Measurements from ENCODE around the gene DCTN1. TPM values are rescaled to one million over a fixed set of nuclear protein-coding genes. Genes with fewer than 3 reads are reported as not detected.
A peak's percentile ranks its signal among the peaks of the same experiment; 100 is the strongest.

The DCTN1 gene
- polyA plus RNA-seq, 2 of the 4 experiments (the other 2 are of a cell fraction): 95.1 to 106 TPM

DNA sequence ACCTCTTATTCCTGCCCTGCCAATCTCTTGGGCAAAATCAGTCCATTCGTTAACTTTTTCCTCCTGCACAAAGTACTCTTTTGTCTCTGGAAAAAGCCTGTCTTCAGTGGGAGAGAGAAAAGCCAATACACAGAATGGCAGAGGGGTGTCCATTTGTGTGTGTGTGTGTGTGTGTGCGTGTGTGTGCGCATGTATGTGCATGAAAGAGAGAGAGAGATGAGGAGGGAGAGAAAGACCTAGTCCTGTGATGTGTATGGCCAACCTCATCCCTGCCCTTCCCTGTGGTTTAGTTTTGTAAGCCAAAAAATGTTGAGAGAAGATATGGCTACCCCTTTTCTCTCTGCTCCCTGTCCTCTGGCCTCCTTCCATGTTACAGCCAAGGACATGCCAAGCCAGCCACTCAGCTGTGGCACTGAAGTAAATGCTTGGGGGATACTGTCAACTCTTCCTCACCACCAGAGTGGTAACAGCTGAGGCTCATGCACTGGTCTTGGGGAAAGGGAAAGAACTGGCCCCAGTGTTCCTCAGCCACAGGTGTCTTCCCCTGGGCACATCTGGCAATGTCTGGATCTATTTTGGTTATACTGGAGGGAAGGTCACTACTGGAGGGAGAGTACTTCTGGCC is 47.4 kb downstream of the DCTN1 start:
- POLR2A ChIA-PET: no interaction called here

DNA sequence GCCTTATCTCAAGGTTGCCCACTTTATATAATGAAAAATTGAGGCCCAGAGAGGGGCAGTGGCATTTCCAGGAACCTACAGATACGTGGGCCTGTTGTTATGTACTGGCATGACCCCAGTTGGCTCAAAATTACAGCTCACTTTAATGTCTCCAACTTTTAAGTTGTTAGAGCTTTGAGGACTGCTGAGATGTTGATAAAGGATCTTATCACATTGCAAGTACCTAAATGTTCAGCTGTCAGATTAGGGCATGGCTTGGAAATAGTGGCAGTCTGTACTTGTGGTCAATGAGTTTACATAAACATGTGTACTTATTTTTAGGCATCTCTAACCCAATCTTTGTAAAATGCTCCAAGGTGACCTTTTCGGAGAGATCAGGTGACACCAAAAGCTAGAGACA is 51.5 kb downstream of the DCTN1 start:
- H3K27ac ChIP-seq: no peak overlapping the region
- WGBS (ENCODE audit: missing lambda C conversion rate): 51% methylated on average over 2 of the region's 2 CpGs
- ChIA-PET POLR2A (no interaction called here), CTCF (interaction anchor here (0.8 to 3.4 kb wide), 4 partner anchors 15 to 504 kb away, joined by 3 to 12 read pairs (median 4); no protein-coding TSS in a partner anchor)
- H3K4me2 ChIP-seq: no peak overlapping the region
- FAIRE-seq (no peak), ATAC-seq (no peak), DNase-seq (ENCODE audit: low read depth in 1 of 2, low spot score in 1 of 2) (no peak)
- H3K4me1 ChIP-seq: no peaks in the 10 kb centered on the region
- no peak overlapping the region for H3K4me3 ChIP-seq
- no peak for TF ChIP-seq MAFK (IDR thresholded peaks at IDR 0.05; ENCODE audit: partially characterized antibody)
- TF ChIP-seq BHLHE40 (IDR thresholded peaks at IDR 0.05; ENCODE audit: low read depth, low read length): no peak
- TF ChIP-seq, protein P1, sequence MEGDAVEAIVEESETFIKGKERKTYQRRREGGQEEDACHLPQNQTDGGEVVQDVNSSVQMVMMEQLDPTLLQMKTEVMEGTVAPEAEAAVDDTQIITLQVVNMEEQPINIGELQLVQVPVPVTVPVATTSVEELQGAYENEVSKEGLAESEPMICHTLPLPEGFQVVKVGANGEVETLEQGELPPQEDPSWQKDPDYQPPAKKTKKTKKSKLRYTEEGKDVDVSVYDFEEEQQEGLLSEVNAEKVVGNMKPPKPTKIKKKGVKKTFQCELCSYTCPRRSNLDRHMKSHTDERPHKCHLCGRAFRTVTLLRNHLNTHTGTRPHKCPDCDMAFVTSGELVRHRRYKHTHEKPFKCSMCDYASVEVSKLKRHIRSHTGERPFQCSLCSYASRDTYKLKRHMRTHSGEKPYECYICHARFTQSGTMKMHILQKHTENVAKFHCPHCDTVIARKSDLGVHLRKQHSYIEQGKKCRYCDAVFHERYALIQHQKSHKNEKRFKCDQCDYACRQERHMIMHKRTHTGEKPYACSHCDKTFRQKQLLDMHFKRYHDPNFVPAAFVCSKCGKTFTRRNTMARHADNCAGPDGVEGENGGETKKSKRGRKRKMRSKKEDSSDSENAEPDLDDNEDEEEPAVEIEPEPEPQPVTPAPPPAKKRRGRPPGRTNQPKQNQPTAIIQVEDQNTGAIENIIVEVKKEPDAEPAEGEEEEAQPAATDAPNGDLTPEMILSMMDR (IDR thresholded peaks at IDR 0.05): no peak
- no peak for TF ChIP-seq FOSB (CRISPR knock-in tag; IDR thresholded peaks at IDR 0.05)
- TF ChIP-seq, protein P2, sequence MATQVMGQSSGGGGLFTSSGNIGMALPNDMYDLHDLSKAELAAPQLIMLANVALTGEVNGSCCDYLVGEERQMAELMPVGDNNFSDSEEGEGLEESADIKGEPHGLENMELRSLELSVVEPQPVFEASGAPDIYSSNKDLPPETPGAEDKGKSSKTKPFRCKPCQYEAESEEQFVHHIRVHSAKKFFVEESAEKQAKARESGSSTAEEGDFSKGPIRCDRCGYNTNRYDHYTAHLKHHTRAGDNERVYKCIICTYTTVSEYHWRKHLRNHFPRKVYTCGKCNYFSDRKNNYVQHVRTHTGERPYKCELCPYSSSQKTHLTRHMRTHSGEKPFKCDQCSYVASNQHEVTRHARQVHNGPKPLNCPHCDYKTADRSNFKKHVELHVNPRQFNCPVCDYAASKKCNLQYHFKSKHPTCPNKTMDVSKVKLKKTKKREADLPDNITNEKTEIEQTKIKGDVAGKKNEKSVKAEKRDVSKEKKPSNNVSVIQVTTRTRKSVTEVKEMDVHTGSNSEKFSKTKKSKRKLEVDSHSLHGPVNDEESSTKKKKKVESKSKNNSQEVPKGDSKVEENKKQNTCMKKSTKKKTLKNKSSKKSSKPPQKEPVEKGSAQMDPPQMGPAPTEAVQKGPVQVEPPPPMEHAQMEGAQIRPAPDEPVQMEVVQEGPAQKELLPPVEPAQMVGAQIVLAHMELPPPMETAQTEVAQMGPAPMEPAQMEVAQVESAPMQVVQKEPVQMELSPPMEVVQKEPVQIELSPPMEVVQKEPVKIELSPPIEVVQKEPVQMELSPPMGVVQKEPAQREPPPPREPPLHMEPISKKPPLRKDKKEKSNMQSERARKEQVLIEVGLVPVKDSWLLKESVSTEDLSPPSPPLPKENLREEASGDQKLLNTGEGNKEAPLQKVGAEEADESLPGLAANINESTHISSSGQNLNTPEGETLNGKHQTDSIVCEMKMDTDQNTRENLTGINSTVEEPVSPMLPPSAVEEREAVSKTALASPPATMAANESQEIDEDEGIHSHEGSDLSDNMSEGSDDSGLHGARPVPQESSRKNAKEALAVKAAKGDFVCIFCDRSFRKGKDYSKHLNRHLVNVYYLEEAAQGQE (IDR thresholded peaks at IDR 0.05): no peak
- TF ChIP-seq, protein P3, sequence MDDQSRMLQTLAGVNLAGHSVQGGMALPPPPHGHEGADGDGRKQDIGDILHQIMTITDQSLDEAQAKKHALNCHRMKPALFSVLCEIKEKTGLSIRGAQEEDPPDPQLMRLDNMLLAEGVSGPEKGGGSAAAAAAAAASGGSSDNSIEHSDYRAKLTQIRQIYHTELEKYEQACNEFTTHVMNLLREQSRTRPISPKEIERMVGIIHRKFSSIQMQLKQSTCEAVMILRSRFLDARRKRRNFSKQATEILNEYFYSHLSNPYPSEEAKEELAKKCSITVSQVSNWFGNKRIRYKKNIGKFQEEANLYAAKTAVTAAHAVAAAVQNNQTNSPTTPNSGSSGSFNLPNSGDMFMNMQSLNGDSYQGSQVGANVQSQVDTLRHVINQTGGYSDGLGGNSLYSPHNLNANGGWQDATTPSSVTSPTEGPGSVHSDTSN (IDR thresholded peaks at IDR 0.05): no peak
- TF ChIP-seq HOXA7 (CRISPR knock-in tag; IDR thresholded peaks at IDR 0.05): no peak
- TF ChIP-seq NPAS2 (CRISPR knock-in tag; IDR thresholded peaks at IDR 0.05; ENCODE audit: borderline replicate concordance): no peak
- TF ChIP-seq RFX5 (IDR thresholded peaks at IDR 0.05): no peak
- TF ChIP-seq, protein P4, sequence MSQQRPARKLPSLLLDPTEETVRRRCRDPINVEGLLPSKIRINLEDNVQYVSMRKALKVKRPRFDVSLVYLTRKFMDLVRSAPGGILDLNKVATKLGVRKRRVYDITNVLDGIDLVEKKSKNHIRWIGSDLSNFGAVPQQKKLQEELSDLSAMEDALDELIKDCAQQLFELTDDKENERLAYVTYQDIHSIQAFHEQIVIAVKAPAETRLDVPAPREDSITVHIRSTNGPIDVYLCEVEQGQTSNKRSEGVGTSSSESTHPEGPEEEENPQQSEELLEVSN (IDR thresholded peaks at IDR 0.05; ENCODE audit: borderline replicate concordance, low read depth): no peak
- no peak for TF ChIP-seq NR3C1 (IDR thresholded peaks at IDR 0.05)
- no peak for TF ChIP-seq EHMT2 (IDR thresholded peaks at IDR 0.05; ENCODE audit: low read depth)
- no peak for TF ChIP-seq TP53 (CRISPR knock-in tag; IDR thresholded peaks at IDR 0.05)
- no peak for TF ChIP-seq SREBF2 (IDR thresholded peaks at IDR 0.05)
- TF ChIP-seq, protein P5, sequence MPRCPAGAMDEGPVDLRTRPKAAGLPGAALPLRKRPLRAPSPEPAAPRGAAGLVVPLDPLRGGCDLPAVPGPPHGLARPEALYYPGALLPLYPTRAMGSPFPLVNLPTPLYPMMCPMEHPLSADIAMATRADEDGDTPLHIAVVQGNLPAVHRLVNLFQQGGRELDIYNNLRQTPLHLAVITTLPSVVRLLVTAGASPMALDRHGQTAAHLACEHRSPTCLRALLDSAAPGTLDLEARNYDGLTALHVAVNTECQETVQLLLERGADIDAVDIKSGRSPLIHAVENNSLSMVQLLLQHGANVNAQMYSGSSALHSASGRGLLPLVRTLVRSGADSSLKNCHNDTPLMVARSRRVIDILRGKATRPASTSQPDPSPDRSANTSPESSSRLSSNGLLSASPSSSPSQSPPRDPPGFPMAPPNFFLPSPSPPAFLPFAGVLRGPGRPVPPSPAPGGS (IDR thresholded peaks at IDR 0.05): no peak
- TF ChIP-seq, protein P6, sequence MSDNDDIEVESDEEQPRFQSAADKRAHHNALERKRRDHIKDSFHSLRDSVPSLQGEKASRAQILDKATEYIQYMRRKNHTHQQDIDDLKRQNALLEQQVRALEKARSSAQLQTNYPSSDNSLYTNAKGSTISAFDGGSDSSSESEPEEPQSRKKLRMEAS (IDR thresholded peaks at IDR 0.05): no peak
- no peak for TF ChIP-seq KDM5A (IDR thresholded peaks at IDR 0.05)
- TF ChIP-seq, protein P7, sequence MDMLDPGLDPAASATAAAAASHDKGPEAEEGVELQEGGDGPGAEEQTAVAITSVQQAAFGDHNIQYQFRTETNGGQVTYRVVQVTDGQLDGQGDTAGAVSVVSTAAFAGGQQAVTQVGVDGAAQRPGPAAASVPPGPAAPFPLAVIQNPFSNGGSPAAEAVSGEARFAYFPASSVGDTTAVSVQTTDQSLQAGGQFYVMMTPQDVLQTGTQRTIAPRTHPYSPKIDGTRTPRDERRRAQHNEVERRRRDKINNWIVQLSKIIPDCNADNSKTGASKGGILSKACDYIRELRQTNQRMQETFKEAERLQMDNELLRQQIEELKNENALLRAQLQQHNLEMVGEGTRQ (IDR thresholded peaks at IDR 0.05): no peak
- no peak for TF ChIP-seq RNF2 (IDR thresholded peaks at IDR 0.05; ENCODE audit: borderline replicate concordance, low read depth)
- TF ChIP-seq GATA3 (IDR thresholded peaks at IDR 0.05; ENCODE audit: borderline replicate concordance): no peak
- no peaks in the 10 kb centered on the region for H3K9me3 ChIP-seq

More for the DNA sequence above, 47.4 kb downstream of the DCTN1 start:
- Histone ChIP-seq H3K9me3 (no peaks in the 10 kb centered on the region), H3K27ac (no peak overlapping the region), H3K4me1 (no peaks in the 10 kb centered on the region), H3K4me2 (no peak overlapping the region), H3K4me3 (no peak overlapping the region)
- TF ChIP-seq EP300 (IDR thresholded peaks at IDR 0.05): no peak
- TF ChIP-seq CHD4 (IDR thresholded peaks at IDR 0.05; ENCODE audit: borderline replicate concordance): no peak
- no peak for TF ChIP-seq TP53 (CRISPR knock-in tag; IDR thresholded peaks at IDR 0.05)
- TF ChIP-seq MYC (IDR thresholded peaks at IDR 0.05; ENCODE audit: borderline replicate concordance, low read length): no peak
- no peak for TF ChIP-seq HOXB13 (CRISPR knock-in tag; IDR thresholded peaks at IDR 0.05; ENCODE audit: low read depth)
- TF ChIP-seq POLR2AphosphoS2 (conservative IDR thresholded peaks at IDR 0.05; ENCODE audit: low read length): no peak
- TF ChIP-seq RARB (CRISPR knock-in tag; IDR thresholded peaks at IDR 0.05): no peak
- no peak for TF ChIP-seq RAD21 (conservative IDR thresholded peaks at IDR 0.05 in 1 of 2, IDR thresholded peaks at IDR 0.05 in 1 of 2)
- TF ChIP-seq MAFK (IDR thresholded peaks at IDR 0.05; ENCODE audit: partially characterized antibody): no peak
- TF ChIP-seq JUNB (IDR thresholded peaks at IDR 0.05): no peak
- no peak for TF ChIP-seq ZSCAN20 (CRISPR knock-in tag; IDR thresholded peaks at IDR 0.05)
- TF ChIP-seq, protein P6 (IDR thresholded peaks at IDR 0.05): no peak
- no peak for TF ChIP-seq NPAS2 (CRISPR knock-in tag; IDR thresholded peaks at IDR 0.05; ENCODE audit: borderline replicate concordance)
- TF ChIP-seq, protein P7 (IDR thresholded peaks at IDR 0.05): no peak
- no peak for TF ChIP-seq RFX5 (IDR thresholded peaks at IDR 0.05)
- no peak for DNase-seq (ENCODE audit: low read depth in 1 of 2, low spot score in 1 of 2)
- CTCF ChIA-PET: interaction anchor here (1.2 to 4.6 kb wide), 5 partner anchors 41 to 508 kb away, joined by 3 to 66 read pairs (median 6); no protein-coding TSS in a partner anchor
- no peak for FAIRE-seq
- peak in 1 of 2 experiments; percentile 13; a peak in 3 of 6 replicates for ATAC-seq
- WGBS (ENCODE audit: missing lambda C conversion rate): 83% methylated on average over 3 of the region's 3 CpGs

All from A549 (cell line).